Measurements from ENCODE around the gene OR9I1.

Gene OR9I1

GRCh38 chr11:58125469-58125868 lies at the start of gene OR9I1:
Gene OR9I1 (minus strand): TSS chr11:58125530. CDS start chr11:58119444, 6,086 bp downstream.
- no peak for TF ChIP-seq CTCF (IDR thresholded peaks at IDR 0.05; ENCODE audit: low read depth, low read length)
- no peak within 1 kb of the TSS for H3K4me3 ChIP-seq (ENCODE audit: low read depth, low read length)

GRCh38 chr11:58165504-58166106 lies 40.3 kb upstream of the OR9I1 start:
- no peak overlapping the region for H3K4me3 ChIP-seq (ENCODE audit: low read depth, low read length)
- no peak for TF ChIP-seq CTCF (IDR thresholded peaks at IDR 0.05; ENCODE audit: low read depth, low read length)

GRCh38 chr11:58164990-58165389 lies 39.7 kb upstream of the OR9I1 start:
- H3K4me3 ChIP-seq (ENCODE audit: low read depth, low read length) = no peak overlapping the region
- no peak for TF ChIP-seq CTCF (IDR thresholded peaks at IDR 0.05; ENCODE audit: low read depth, low read length)

GRCh38 chr11:58164389-58164788 lies 39.1 kb upstream of the OR9I1 start:
- TF ChIP-seq CTCF (IDR thresholded peaks at IDR 0.05; ENCODE audit: low read depth, low read length) = no peak
- no peak overlapping the region for H3K4me3 ChIP-seq (ENCODE audit: low read depth, low read length)

GRCh38 chr11:58152781-58153180 lies 27.5 kb upstream of the OR9I1 start:
- no peak overlapping the region for H3K4me3 ChIP-seq (ENCODE audit: low read depth, low read length)
- no peak for TF ChIP-seq CTCF (IDR thresholded peaks at IDR 0.05; ENCODE audit: low read depth, low read length)

GRCh38 chr11:58142761-58143160 lies 17.4 kb upstream of the OR9I1 start:
- TF ChIP-seq CTCF (IDR thresholded peaks at IDR 0.05; ENCODE audit: low read depth, low read length) = no peak
- H3K4me3 ChIP-seq (ENCODE audit: low read depth, low read length) = no peak overlapping the region

- no peak overlapping the region for H3K4me3 ChIP-seq (ENCODE audit: low read depth, low read length)
- TF ChIP-seq CTCF (IDR thresholded peaks at IDR 0.05; ENCODE audit: low read depth, low read length) = no peak
These were observed 9.8 kb upstream of the OR9I1 start for GRCh38 chr11:58135171-58135570.

All from WI38 (cell line).